Omental fat pad (tissue), 4 donors: ENCODE results near the gene XIRP2. TPM values are rescaled to one million over a fixed set of nuclear protein-coding genes. Genes with fewer than 3 reads are reported as not detected.
"Not testable (repeated sequence)": the region's sequence is repeated elsewhere in the genome, so short reads cannot be mapped to it uniquely, and the experiment has no call there.

ENCODE experiments used
- ATAC-seq: fragments of 150-250 bp; one replicate; pipeline ENCODE4 v1.9.1; 2016; ENCODE audit warnings: mild to moderate bottlenecking, moderate library complexity; ENCODE audit not compliant: low FRiP score
- DNase-seq: peaks from one replicate; pipeline ENCODE4 v3.0.0-alpha.2; 2019; ENCODE audit warnings: low spot score
- CTCF ChIP-seq, 3 donors: fragments of 450-650 bp; IDR thresholded peaks; one replicate each; pipeline ENCODE4 v1.5.1; 2016 to 2017; ENCODE audit warnings: antibody characterized with exemption in 3 of 3, mild to moderate bottlenecking in 3 of 3, moderate library complexity in 2 of 3
- total RNA-seq, 4 donors: library from RNA; depleted of rRNA; stranded (reverse); fragments of >200 nt; gene quantifications; one replicate each; pipeline ENCODE4 v1.1.0, GENCODE V29; 2016

Gene XIRP2
- total RNA-seq, 4 donors from 2014 or later = not detected

DNA sequence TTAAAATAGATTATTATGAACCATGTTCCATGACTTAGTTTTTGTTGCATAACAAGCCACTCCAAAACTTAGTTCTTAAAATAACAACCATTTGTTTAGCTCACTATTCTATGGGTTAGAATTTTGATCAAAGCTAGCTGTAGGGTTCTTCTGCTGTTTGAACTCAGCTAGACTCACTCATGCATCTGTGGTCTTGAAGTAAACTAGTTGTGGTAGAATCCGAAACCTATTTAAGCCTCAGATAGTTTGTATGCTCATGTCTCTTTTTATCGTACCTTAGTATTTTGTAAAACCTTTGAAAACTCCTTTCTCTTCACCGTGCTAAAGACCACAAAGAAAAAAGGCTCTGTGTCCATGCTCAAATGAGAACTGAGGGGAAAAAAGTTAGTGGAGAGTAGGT is 166.6 kb downstream of the XIRP2 start:
- ATAC-seq (no peak), DNase-seq (no peak)
- TF ChIP-seq CTCF (IDR thresholded peaks at IDR 0.05) = no peak

GRCh38 chr2:167057446-167057845 is 169.2 kb downstream of the XIRP2 start:
- no peak for ATAC-seq
- no peak for DNase-seq
- no peak for TF ChIP-seq CTCF (IDR thresholded peaks at IDR 0.05)

DNA sequence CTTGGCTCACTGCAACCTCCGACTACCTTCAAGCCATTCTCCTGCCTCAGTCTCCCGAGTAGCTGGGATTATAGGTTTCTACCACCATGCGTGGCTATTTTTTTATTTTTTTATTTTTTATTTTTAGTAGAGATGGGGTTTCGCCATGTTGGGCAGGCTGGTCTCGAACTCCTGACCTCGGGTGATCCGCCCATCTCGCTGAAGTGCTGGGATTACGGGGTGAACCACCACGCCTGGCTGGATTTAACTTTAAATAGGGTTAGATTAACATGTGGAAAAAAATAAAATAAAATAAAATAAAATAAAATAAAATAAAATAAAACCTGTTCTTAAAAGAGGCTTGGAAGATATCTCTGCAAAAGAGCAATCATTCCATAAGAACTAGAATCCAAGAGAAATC is 170.9 kb downstream of the XIRP2 start:
- no peak for ATAC-seq
- no peak for DNase-seq
- TF ChIP-seq CTCF (IDR thresholded peaks at IDR 0.05) = no peak

DNA sequence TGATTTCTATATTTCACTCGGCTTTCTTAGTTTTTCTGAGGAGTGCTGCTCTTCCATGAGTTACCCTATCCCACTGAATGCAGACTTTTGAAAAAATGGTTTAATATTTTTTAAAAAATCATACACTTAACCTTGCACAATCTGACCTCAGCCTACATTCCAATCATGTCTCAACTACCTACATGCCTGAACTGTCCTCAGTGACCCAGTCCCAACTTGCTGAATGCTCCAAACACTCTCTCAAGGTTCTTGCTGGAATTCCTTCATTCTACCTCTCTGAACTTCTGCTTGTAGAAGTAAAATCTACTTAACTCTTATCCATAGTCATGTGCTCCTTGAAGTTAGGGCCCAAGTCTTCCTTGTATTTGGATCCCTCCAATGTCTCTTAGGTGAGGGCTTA is 181.6 kb downstream of the XIRP2 start:
- TF ChIP-seq CTCF (IDR thresholded peaks at IDR 0.05) = no peak
- DNase-seq (no peak), ATAC-seq (no peak)

DNA sequence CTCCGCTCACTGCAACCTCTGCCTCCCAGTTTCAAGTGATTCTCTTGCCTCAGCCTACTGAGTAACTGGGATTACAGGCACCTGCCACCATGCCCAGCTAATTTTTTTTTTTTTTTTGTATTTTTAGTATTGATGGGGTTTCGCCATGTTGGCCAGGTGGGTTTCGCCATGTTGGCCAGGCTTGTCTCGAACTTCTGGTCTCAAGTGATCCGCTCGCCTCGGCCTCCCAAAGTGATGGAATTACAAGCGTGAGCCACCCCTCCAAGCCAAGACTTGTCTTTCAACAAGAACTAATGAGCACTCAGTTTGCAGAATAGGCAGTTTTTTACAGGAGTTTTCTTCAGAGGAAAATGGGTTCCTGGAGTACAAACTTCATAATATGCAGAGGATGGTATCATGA is 187.4 kb downstream of the XIRP2 start:
- not testable (repeated sequence) for ATAC-seq, DNase-seq

GRCh38 chr2:167098931-167099330 is 210.7 kb downstream of the XIRP2 start:
- not testable (repeated sequence) for ATAC-seq, DNase-seq

- no peak for TF ChIP-seq CTCF (IDR thresholded peaks at IDR 0.05)
- DNase-seq (no peak), ATAC-seq (no peak)
These were observed 212.2 kb downstream of the XIRP2 start for GRCh38 chr2:167100506-167100905.

DNA sequence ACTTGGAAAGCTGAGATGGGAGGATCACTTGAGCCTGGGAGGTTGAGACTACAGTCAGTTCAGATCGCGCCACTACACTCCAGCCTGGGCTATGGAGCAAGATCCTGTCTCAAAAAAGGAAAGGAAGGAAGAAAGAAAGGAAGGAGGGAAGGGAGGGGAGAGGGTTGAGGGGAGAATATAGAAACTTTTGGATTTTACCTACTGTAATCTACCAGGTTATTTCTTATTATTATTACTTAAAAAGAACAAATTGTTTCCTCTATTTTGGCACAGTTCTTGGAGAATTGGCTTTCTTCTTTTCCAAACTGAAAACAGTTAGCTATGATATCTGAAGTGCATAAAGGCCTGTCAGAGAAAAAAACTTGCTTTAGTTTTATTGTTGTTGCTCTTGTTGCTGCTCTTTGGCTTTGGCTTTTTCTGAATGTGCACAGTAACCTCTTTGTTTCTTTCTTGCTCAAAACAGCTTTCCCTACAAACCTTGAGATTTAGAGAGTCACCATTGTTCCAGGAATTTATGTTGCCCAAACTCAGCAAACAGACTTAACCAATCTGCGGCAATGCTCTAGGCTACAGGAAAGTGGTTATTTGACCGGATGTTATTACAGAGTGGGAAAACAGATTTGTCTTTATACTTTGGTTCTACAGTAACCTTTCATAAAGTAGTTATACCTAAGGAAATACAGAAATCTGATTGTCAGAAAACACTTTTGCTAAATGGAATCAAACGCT is 214.9 kb downstream of the XIRP2 start:
- ATAC-seq = no peak
- no peak for TF ChIP-seq CTCF (IDR thresholded peaks at IDR 0.05)
- no peak for DNase-seq
